Neural progenitor cell (in vitro differentiated cells): ENCODE results near the gene PCSK5. TPM values are rescaled to one million over a fixed set of nuclear protein-coding genes. Genes with fewer than 3 reads are reported as not detected.

Experiments
- DNase-seq: peaks from one replicate; pipeline ENCODE4 v3.0.0-alpha.2; 2016; ENCODE audit warnings: low spot score
- H2AFZ ChIP-seq: fragments of 200-600 bp; sonication (generic); replicated peaks from 2 replicates; pipeline ENCODE4 v1.6.1; 2016; ENCODE audit warnings: antibody characterized with exemption
- H3F3A ChIP-seq: fragments of 200-600 bp; sonication (generic); 2 replicates; pipeline ENCODE4 v1.6.1; 2016; ENCODE audit warnings: antibody characterized with exemption, low read depth
- H3K27ac ChIP-seq: fragments of 200-600 bp; sonication (generic); 2 replicates; pipeline ENCODE4 v1.5.1; 2016; ENCODE audit warnings: mild to moderate bottlenecking
- H3K27me3 ChIP-seq: fragments of 200-600 bp; sonication (generic); 2 replicates; pipeline ENCODE4 v1.6.1; 2016; ENCODE audit warnings: mild to moderate bottlenecking, moderate library complexity
- H3K36me3 ChIP-seq: fragments of 200-600 bp; sonication (generic); 2 replicates; pipeline ENCODE4 v1.5.1; 2016
- H3K4me1 ChIP-seq: fragments of 200-600 bp; sonication (generic); 2 replicates; pipeline ENCODE4 v1.6.1; 2016; ENCODE audit warnings: mixed run types
- H3K4me2 ChIP-seq: fragments of 200-600 bp; sonication (generic); 2 replicates; pipeline ENCODE4 v1.6.1; 2016
- H3K4me3 ChIP-seq: fragments of 200-600 bp; sonication (generic); 2 replicates; pipeline ENCODE4 v1.5.1; 2016
- H3K79me2 ChIP-seq: fragments of 200-600 bp; sonication (generic); 2 replicates; pipeline ENCODE4 v1.6.1; 2016; ENCODE audit warnings: low read depth
- H3K9ac ChIP-seq: fragments of 200-600 bp; sonication (generic); 2 replicates; pipeline ENCODE4 v1.6.1; 2016
- H3K9me3 ChIP-seq: fragments of 200-600 bp; sonication (generic); 2 replicates; pipeline ENCODE4 v1.5.1; 2016; ENCODE audit warnings: low read depth
- H4K20me1 ChIP-seq: fragments of 200-600 bp; sonication (generic); 2 replicates; pipeline ENCODE4 v1.6.1; 2016; ENCODE audit warnings: low read depth
- H3K27ac Mint-ChIP-seq: 3 replicates; pipeline ENCODE4 v1.8.0; 2021; ENCODE audit warnings: mixed read lengths
- H3K27me3 Mint-ChIP-seq: 2 replicates; pipeline ENCODE4 v1.8.0; 2022; ENCODE audit warnings: low read depth, mild to moderate bottlenecking, inconsistent platforms, moderate library complexity, mixed read lengths; ENCODE audit not compliant: insufficient read depth
- H3K36me3 Mint-ChIP-seq: 3 replicates; pipeline ENCODE4 v1.8.0; 2021; ENCODE audit warnings: mixed read lengths
- H3K4me1 Mint-ChIP-seq: 3 replicates; pipeline ENCODE4 v1.8.0; 2021; ENCODE audit warnings: mixed read lengths
- H3K4me3 Mint-ChIP-seq: 3 replicates; pipeline ENCODE4 v1.8.0; 2021; ENCODE audit warnings: mild to moderate bottlenecking, moderate library complexity, mixed read lengths
- H3K9me3 Mint-ChIP-seq: 3 replicates; pipeline ENCODE4 v1.8.0; 2020; ENCODE audit warnings: mixed read lengths
- EZH2 ChIP-seq: fragments of 200-600 bp; sonication (generic); IDR thresholded peaks from 2 replicates; pipeline ENCODE4 v1.6.1; 2017; ENCODE audit warnings: antibody characterized with exemption, mild to moderate bottlenecking, moderate library complexity
- EZH2phosphoT487 ChIP-seq: fragments of 200-600 bp; sonication (generic); IDR thresholded peaks from 2 replicates; pipeline ENCODE4 v1.6.1; 2017; ENCODE audit warnings: antibody characterized with exemption
- total RNA-seq: library from RNA; depleted of rRNA; stranded (reverse); fragments of >200 nt; gene quantifications from 2 replicates; pipeline ENCODE4 v1.2.3, GENCODE V29; 2015; ENCODE audit warnings: low replicate concordance
- TF ChIP-seq, protein P1 (sequence below): fragments of 200-600 bp; sonication (generic); IDR thresholded peaks from 2 replicates; pipeline ENCODE4 v1.5.1; 2017; ENCODE audit warnings: antibody characterized with exemption, mild to moderate bottlenecking

The PCSK5 gene
- total RNA-seq, 1 donor from 2014 or later: 23.4 TPM

DNA sequence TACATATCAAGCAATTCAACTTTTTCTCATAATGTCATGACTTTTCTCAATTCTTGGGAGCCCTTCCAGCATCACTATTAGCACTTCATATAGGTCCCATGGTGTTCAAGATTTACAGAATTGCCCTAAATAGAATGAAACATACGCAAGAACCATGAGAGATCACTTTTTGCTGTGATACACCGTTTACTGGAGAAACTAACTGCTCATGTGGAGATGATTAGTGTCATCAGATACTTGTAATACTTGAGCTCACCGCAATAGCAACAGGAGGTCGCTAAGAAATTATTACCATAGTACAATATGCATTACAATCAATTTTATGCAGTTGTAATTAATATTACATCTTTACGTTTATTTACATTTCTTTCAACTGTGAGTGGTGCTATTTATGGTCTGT is 4.8 kb upstream of the PCSK5 start:
- Histone ChIP-seq H3K36me3 (no peaks in the 10 kb centered on the region), H3K4me1 (peaks cover 19% of the 10 kb centered on the region), H3K4me2 (no peak overlapping the region), H3K9ac (no peak overlapping the region), H3K27ac (no peak overlapping the region), H4K20me1 (no peaks in the 10 kb centered on the region), H3K9me3 (no peaks in the 10 kb centered on the region), H3K27me3 (peaks cover 13% of the 10 kb centered on the region), H3F3A (no peaks in the 10 kb centered on the region), H3K79me2 (no peaks in the 10 kb centered on the region), H3K4me3 (no peak overlapping the region), H2AFZ (no peak overlapping the region)
- H3K36me3 Mint-ChIP-seq: no peaks in the 10 kb centered on the region
- peaks cover 7% of the 10 kb centered on the region for H3K4me1 Mint-ChIP-seq
- TF ChIP-seq EZH2: no peak
- TF ChIP-seq, protein P1, sequence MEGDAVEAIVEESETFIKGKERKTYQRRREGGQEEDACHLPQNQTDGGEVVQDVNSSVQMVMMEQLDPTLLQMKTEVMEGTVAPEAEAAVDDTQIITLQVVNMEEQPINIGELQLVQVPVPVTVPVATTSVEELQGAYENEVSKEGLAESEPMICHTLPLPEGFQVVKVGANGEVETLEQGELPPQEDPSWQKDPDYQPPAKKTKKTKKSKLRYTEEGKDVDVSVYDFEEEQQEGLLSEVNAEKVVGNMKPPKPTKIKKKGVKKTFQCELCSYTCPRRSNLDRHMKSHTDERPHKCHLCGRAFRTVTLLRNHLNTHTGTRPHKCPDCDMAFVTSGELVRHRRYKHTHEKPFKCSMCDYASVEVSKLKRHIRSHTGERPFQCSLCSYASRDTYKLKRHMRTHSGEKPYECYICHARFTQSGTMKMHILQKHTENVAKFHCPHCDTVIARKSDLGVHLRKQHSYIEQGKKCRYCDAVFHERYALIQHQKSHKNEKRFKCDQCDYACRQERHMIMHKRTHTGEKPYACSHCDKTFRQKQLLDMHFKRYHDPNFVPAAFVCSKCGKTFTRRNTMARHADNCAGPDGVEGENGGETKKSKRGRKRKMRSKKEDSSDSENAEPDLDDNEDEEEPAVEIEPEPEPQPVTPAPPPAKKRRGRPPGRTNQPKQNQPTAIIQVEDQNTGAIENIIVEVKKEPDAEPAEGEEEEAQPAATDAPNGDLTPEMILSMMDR: no peak
- TF ChIP-seq EZH2phosphoT487: no peak
- no peak overlapping the region for H3K4me3 Mint-ChIP-seq
- no peaks in the 10 kb centered on the region for H3K9me3 Mint-ChIP-seq
- H3K27me3 Mint-ChIP-seq: peaks cover 4% of the 10 kb centered on the region
- no peak for DNase-seq
- H3K27ac Mint-ChIP-seq: no peak overlapping the region

DNA sequence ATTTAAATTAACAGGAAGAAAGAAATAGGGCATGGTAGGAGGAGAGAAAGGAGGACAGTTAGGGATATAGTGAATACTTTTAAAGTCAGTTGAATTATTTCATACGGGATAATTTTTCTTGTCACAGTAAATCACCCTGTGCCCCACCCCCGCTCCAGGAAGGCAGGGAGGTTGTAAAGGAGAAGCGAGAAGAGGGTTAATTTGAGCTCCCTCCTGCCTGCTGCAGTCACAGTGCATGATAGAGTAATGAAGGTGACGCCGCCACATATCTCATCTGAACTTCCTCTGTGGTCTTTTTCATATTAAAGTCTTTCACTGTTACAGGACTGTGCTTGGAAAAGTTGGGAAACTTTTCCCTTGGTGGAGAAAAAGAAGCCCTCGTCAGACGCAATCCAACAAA is 896 bp upstream of the PCSK5 start:
- no peak for DNase-seq
- Mint-ChIP-seq H3K36me3 (no peaks in the 10 kb centered on the region), H3K27ac (peak overlapping the region; percentile 5), H3K27me3 (peaks cover 4% of the 10 kb centered on the region), H3K9me3 (no peaks in the 10 kb centered on the region), H3K4me1 (peaks cover 27% of the 10 kb centered on the region), H3K4me3 (peak overlapping the region; percentile 90)
- Histone ChIP-seq H3K9me3 (no peaks in the 10 kb centered on the region), H2AFZ (peak overlapping the region; percentile 97), H3K79me2 (peaks cover 39% of the 10 kb centered on the region), H3K36me3 (no peaks in the 10 kb centered on the region), H3K9ac (no peak overlapping the region), H3K27me3 (peaks cover 18% of the 10 kb centered on the region), H3F3A (peaks cover 3% of the 10 kb centered on the region), H4K20me1 (peaks cover 29% of the 10 kb centered on the region), H3K27ac (no peak overlapping the region), H3K4me1 (peaks cover 39% of the 10 kb centered on the region), H3K4me2 (peak overlapping the region; percentile 97), H3K4me3 (peak overlapping the region; percentile 93)
- TF ChIP-seq EZH2phosphoT487 (no peak), EZH2 (no peak)
- TF ChIP-seq, protein P1: no peak

DNA sequence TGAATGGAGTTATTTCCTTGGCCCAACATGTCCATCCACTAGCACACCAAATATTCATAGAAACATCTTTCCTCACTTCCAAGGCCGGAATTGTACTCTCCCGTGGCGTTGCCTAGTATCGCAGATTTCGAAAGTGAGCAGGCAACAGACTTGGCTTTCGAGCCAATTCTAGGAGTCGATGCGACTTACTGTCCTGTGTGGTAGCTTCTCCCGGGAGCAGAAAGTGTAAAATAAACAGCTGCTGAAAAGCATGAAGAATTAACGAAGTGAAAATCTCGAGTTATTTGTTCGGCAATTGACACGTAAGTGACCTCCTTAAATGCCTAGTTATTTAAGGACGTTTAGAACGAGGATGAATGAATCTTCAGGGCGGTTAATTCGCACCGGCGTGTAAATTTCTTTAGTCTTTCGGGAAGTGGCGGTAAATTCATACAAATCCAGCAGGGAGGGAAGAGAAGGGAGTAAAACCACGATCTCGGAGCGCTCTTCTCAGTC is 449 bp upstream of the PCSK5 start:
- H3K9me3 Mint-ChIP-seq: no peaks in the 10 kb centered on the region
- H3K9ac ChIP-seq: peak overlapping the region; percentile 2
- H4K20me1 ChIP-seq: peaks cover 29% of the 10 kb centered on the region
- peak; percentile 39 for DNase-seq
- peak overlapping the region; percentile 90 for H3K4me3 Mint-ChIP-seq
- H3K9me3 ChIP-seq: no peaks in the 10 kb centered on the region
- peaks cover 42% of the 10 kb centered on the region for H3K79me2 ChIP-seq
- H3K4me3 ChIP-seq: peak overlapping the region; percentile 93
- no peaks in the 10 kb centered on the region for H3K36me3 ChIP-seq
- H3K27ac Mint-ChIP-seq: peak overlapping the region; percentile 5
- TF ChIP-seq, protein P1: no peak
- TF ChIP-seq EZH2 (no peak), EZH2phosphoT487 (no peak)
- H3F3A ChIP-seq: peaks cover 3% of the 10 kb centered on the region
- H3K36me3 Mint-ChIP-seq: no peaks in the 10 kb centered on the region
- peaks cover 32% of the 10 kb centered on the region for H3K4me1 Mint-ChIP-seq
- peaks cover 4% of the 10 kb centered on the region for H3K27me3 Mint-ChIP-seq
- H3K27me3 ChIP-seq: peaks cover 18% of the 10 kb centered on the region
- peaks cover 43% of the 10 kb centered on the region for H3K4me1 ChIP-seq
- H3K4me2 ChIP-seq: peak overlapping the region; percentile 97
- H2AFZ ChIP-seq: peak overlapping the region; percentile 97
- no peak overlapping the region for H3K27ac ChIP-seq
